CD1c-positive myeloid dendritic cell (primary cell): ENCODE results near the gene ZYG11B.
A peak's percentile ranks its signal among the peaks of the same experiment; 100 is the strongest.
"Not testable (repeated sequence)": the region's sequence is repeated elsewhere in the genome, so short reads cannot be mapped to it uniquely, and the experiment has no call there.

ENCODE experiments used
- DNase-seq: peaks from one replicate; pipeline ENCODE4 v3.0.0-alpha.2; 2016; ENCODE audit errors: extremely low spot score

ZYG11B gene

DNA sequence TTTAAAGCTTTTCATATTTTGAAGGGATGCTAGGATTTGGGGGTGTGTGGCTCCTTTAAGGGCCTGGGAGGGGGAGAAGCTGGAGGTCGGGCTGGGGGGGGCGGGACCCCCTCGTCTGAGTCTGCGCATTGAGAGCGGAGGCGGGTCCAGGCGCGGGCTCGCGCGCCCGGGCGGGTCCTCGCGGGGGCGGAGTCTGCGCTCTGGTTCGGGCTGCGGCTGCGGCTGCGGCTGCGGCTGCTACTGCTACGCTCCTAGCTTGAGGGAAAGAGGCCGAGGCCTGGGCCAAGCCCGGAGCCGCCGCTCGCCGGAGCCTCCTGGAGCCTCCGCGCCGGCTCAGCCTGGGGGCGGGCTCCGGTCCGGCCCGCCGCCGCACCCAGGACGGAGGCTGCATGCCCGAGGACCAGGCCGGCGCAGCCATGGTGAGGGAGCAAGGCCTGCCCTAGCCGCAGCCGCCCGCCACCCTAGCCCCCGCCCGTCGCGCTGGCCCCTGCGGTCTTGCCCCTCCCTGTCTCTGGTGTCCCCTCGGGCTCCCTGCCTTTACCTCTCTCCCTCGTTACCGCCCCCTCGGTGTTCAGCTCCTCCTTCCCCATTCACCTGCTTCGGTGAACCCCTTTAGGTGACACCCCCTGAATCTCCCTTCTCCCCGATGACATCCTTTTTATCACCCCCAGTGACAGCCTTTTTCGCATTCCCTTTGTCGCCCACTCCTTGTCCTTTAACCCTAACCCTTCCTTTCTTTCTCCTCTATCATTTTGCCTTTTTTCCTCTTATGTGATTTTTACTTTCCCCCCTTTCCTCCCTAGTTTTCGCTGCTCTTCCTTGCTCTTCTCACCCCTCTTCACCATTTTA lies at the start of gene ZYG11B:
Gene ZYG11B, plus strand, starts transcription at position 189 of the 849 bp plus-strand sequence. Its CDS starts 201 bp downstream, at position 390.
- peak; percentile 91 for DNase-seq

- no peak for DNase-seq
Measured at GRCh38 chr1:52677076-52677806, 49.0 kb upstream of the ZYG11B start.

DNA sequence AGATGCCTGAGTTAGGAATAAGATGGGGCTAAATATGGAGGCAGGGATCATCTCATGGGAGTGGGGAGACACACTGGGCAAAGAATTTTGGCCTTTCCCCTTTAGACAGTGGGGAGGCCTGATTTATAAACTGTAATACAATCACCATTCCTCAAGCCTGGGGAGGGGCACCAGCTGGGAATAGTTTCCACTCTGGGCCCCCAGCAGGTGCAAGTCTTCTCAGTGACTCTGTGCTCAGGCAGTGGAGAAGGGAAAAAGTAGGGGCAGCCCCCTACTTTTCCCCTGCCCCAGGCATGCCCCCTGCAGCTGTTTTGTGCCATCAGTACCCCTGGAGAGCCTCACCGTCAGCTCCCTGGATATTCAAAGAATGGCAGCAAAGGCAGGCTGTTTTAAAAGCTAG lies 47.2 kb upstream of the ZYG11B start:
- DNase-seq = no peak

DNA sequence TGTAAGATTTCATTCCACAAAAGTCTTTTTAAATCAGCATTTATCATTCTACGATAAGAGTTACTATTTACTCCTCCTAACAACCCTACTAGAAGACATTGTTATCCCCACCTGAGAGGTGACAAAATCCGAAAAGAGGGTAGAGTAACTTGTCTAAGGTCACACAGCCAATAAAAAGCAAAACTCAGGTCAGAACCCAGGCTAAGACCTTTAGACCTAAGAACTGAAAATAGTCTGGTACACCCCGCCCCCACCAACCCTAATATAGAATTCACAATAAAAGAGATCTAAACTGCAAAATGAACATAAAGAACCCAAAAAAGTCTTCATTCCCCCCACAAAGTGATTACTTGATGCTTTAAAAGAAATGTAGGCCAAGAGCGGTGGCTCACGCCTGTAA lies 46.8 kb upstream of the ZYG11B start:
- DNase-seq = no peak

DNA sequence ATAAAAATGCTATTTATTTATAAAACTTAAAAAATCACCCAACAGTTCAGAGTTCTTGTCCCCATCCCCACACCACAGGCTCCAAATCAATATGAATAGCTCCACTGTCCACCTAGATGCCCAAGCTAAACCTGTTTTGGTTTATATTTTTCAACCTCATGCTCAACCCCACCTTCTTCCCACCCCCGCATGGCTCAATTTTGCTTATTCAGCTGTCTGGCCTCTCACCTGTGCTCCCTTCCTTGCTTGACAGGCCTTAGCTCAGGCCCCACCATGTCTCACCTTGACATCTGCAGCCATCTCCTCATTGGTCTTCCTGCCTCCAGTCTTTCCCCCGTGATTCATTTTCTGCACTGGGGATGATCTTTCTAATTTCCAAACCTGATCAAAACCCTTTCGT lies 45.9 kb upstream of the ZYG11B start:
- DNase-seq = no peak

GRCh38 chr1:52681136-52681535 lies 45.1 kb upstream of the ZYG11B start:
- no peak for DNase-seq

- DNase-seq = no peak
Measured at GRCh38 chr1:52683367-52683940, 42.8 kb upstream of the ZYG11B start.

DNA sequence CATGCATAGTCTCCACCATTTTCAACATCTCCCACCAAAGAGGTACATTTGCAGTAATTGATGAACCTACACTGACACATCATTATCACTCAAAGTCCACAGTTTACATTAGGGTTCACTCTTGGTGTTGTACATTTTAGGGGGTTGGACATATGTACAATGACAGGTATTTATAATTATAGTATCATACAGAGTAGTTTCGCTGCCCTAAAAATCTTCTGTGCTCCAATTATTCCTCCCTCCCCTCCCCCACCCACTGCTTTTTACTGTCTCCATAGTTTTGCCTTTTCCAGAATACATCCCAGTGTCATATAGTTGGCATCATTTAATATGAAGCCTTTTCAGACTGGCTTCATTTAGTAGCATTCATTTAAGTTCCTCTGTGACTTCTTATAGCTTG lies 41.7 kb upstream of the ZYG11B start:
- no peak for DNase-seq

DNA sequence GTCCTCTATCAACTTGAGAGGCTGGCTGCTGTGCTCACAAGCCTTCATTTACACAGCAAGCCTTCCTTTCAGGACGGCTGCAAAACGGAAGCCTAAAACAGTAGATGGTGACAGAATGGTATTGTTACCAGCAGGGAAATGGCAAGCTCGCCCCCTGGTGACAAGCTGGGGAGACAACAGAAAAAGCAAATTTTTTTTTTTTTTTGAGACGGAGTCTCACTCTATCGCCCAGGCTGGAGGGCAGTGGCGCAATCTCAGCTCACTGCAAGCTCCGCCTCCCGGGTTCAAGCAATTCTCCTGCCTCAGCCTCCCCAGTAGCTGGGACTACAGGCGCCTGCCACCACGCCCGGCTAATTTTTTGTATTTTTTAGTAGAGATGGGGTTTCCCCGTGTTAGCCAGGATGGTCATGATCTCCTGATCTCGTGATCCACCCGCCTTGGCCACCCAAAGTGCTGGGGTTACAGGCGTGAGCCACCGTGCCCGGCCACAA lies 39.9 kb upstream of the ZYG11B start:
- peak; percentile 77 for DNase-seq

- no peak for DNase-seq
Measured at GRCh38 chr1:52686830-52687229, 39.4 kb upstream of the ZYG11B start.

DNA sequence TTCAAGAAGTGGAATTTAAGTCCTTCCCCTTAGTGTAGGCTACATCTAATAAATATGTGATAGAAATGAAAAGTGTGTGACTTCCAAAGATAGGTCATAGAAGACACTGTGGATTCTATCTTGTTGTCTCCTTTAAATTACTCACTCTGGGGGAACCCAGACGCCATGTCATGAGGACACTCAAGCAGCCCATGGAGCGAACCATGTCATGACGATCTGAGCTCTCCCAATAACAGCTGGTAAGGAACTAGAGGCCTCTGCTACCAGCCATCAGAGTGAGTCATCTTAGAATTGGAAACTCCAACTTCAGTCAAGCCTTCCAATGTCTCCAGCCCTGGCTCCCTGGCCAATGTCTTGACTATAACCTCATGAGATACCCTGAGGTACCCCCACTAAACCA lies 34.4 kb upstream of the ZYG11B start:
- no peak for DNase-seq

GRCh38 chr1:52692697-52693096 lies 33.6 kb upstream of the ZYG11B start:
- DNase-seq = no peak

GRCh38 chr1:52693351-52693750 lies 32.9 kb upstream of the ZYG11B start:
- DNase-seq = not testable (repeated sequence)

- DNase-seq = no peak
Measured at GRCh38 chr1:52693843-52694242, 32.4 kb upstream of the ZYG11B start.

- DNase-seq = no peak
Measured at GRCh38 chr1:52695627-52696026, 30.6 kb upstream of the ZYG11B start.

- peak; percentile 88 for DNase-seq
Measured at GRCh38 chr1:52697795-52698674, 28.2 kb upstream of the ZYG11B start, which contains the start of gene COA7. TSS of gene COA7 (minus strand) at chr1:52698347. CDS start at chr1:52698326, 21 bp downstream.

- DNase-seq = peak; percentile 91
Measured at GRCh38 chr1:52702886-52703787, 23.1 kb upstream of the ZYG11B start.

- no peak for DNase-seq
Measured at GRCh38 chr1:52706136-52706670, 20.1 kb upstream of the ZYG11B start.

DNA sequence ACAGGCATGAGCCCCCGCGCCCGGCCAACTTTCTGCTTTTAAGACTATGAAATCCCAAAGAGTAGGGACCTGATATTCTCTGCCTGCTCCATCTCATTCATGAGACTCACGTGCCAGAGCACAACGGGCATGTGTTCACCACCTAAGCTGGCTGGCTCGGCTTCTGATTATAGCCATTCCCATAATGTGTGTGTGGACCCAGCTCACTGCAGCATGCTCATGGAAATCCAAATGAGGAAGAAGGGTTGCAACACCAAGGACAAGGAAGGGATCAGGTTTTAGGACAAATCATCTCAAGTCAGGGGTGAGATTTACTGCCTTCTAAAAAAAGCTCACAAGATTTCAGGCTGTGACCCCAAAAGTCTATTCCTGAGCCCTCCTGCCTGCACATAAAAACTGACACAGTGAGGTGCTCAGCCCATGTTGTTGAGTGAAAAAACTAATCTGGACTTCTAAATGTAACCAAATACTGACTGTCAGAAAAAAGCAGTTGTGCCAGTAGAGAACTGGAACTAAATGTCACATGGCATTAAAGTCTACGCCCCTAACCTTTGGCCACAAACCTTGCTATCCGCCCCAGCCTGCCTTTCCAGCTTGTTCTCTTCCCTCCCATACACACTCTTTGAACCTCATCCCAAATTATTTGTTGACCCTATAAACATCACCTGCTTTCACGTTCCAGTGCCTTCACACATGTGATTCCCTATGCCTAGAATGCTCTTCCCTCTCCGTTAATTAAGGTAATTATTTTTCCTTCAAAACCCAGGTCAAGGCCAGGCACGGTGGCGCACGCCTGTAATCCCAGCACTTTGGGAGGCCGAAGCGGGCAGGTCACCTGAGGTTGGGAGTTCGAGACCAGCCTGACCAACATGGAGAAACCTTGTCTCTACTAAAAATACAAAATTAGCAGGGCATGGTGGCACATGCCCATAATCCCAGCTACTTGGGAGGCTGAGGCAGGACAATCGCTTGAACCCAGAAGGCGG lies 19.0 kb upstream of the ZYG11B start:
- DNase-seq = peak; percentile 65
